HG03469 (cell line): ENCODE data around the gene DSTYK.
"Not testable (repeated sequence)": the region's sequence is repeated elsewhere in the genome, so short reads cannot be mapped to it uniquely, and the experiment has no call there.

ENCODE experiments used
- ATAC-seq: cut with Tn5 transposase; IDR thresholded peaks from one replicate; pipeline ENCODE4 v1.9.1; 2021; ENCODE audit warnings: mild to moderate bottlenecking, moderate library complexity, moderate number of reproducible peaks; ENCODE audit not compliant: unreplicated experiment

Gene DSTYK

GRCh38 chr1:205183676-205184335, 27.7 kb downstream of the DSTYK start:
- no peak for ATAC-seq

- ATAC-seq = no peak
Observed at GRCh38 chr1:205182930-205183329, 28.6 kb downstream of the DSTYK start.

GRCh38 chr1:205180331-205180730, 31.2 kb downstream of the DSTYK start:
- not testable (repeated sequence) for ATAC-seq

GRCh38 chr1:205179842-205180241, 31.7 kb downstream of the DSTYK start:
- no peak for ATAC-seq

GRCh38 chr1:205172729-205173366, 38.7 kb downstream of the DSTYK start:
- ATAC-seq = no peak

- ATAC-seq = no peak
Observed at GRCh38 chr1:205171369-205171768, 40.1 kb downstream of the DSTYK start.

GRCh38 chr1:205170532-205171269, 40.8 kb downstream of the DSTYK start:
- ATAC-seq = no peak

GRCh38 chr1:205169248-205169647, 42.3 kb downstream of the DSTYK start:
- no peak for ATAC-seq

- ATAC-seq = no peak
Observed at GRCh38 chr1:205168291-205168690, 43.2 kb downstream of the DSTYK start.

- ATAC-seq = no peak
Observed at GRCh38 chr1:205162301-205162700, 49.2 kb downstream of the DSTYK start.

- no peak for ATAC-seq
Observed at GRCh38 chr1:205161076-205161475, 50.4 kb downstream of the DSTYK start.

GRCh38 chr1:205158048-205158616, 53.4 kb downstream of the DSTYK start:
- no peak for ATAC-seq

GRCh38 chr1:205155665-205156377, 55.7 kb downstream of the DSTYK start:
- ATAC-seq = not testable (repeated sequence)

GRCh38 chr1:205152505-205152904, 59.0 kb downstream of the DSTYK start:
- no peak for ATAC-seq

GRCh38 chr1:205150651-205151428, 60.7 kb downstream of the DSTYK start:
- ATAC-seq = no peak

- ATAC-seq = no peak
Observed at GRCh38 chr1:205147191-205147835, 64.2 kb downstream of the DSTYK start.

GRCh38 chr1:205144751-205145150, 66.8 kb downstream of the DSTYK start:
- ATAC-seq = no peak

- no peak for ATAC-seq
Observed at GRCh38 chr1:205144046-205144720, 67.3 kb downstream of the DSTYK start.

- ATAC-seq = no peak
Observed at GRCh38 chr1:205142102-205142469, 69.4 kb downstream of the DSTYK start.
